Measurements from ENCODE around the gene ZNF48. TPM values are rescaled to one million over a fixed set of nuclear protein-coding genes. Genes with fewer than 3 reads are reported as not detected.
A peak's percentile ranks its signal among the peaks of the same experiment; 100 is the strongest.

The ZNF48 gene
- total and polyA plus RNA-seq, 11 donors: 3.1 to 11.0 (median 5.9) TPM

DNA sequence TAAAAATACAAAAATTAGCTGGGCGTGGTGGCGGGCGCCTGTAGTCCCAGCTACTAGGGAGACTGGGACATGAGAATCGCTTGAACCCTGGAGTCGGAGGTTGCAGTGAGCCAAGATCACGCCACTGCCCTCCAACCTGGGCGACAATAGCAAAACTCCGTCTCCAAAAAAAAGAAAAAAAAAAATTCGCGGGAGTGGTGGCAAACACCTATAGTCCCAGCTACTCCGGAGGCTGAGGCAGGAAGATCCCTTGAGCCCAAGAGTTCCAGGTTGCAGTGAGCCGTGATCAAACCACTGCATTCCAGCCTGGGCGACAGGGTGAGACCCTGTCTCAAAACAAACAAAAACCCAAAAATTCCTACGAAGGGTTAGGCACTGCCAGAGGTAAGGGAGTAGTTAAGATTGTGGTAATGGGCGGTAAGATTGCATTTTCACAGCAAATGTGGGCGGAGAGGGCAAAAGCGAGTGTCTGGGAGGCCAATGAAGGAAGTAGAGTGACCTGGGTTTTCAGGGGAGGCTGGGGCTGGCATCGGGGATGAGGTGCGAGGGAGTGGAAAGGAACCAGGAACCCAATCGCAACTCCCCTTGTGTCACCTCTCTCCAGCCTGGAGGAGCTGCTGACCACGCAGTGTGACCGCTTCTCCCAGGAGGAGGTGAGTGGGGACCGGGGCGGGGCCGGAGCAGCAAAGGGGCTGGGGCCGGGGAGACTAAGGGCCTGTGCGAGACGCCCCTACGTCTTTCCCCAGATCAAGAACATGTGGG lies 18.0 kb upstream of the ZNF48 start:
- Histone ChIP-seq H3K36me3 (no peaks in the 10 kb centered on the region), H3K27ac (peak overlapping the region; percentile 97 to 100 (median 99)), H3K27me3 (no peaks in the 10 kb centered on the region), H3K4me3 (peak overlapping the region; percentile 45 to 82 (median 70)), H3K9me3 (no peaks in the 10 kb centered on the region), H3K4me1 (peaks cover 0 to 34% (median 16%) of the 10 kb centered on the region in 12 donors)
- intact Hi-C loops (cut with DNase I): no loop called here
- WGBS, 4 donors: 46 to 50% (median 48%) methylated on average over 27 to 29 of the region's 29 CpGs
- TF ChIP-seq, protein P1, sequence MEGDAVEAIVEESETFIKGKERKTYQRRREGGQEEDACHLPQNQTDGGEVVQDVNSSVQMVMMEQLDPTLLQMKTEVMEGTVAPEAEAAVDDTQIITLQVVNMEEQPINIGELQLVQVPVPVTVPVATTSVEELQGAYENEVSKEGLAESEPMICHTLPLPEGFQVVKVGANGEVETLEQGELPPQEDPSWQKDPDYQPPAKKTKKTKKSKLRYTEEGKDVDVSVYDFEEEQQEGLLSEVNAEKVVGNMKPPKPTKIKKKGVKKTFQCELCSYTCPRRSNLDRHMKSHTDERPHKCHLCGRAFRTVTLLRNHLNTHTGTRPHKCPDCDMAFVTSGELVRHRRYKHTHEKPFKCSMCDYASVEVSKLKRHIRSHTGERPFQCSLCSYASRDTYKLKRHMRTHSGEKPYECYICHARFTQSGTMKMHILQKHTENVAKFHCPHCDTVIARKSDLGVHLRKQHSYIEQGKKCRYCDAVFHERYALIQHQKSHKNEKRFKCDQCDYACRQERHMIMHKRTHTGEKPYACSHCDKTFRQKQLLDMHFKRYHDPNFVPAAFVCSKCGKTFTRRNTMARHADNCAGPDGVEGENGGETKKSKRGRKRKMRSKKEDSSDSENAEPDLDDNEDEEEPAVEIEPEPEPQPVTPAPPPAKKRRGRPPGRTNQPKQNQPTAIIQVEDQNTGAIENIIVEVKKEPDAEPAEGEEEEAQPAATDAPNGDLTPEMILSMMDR (IDR thresholded peaks at IDR 0.05): no peak
- TF ChIP-seq POLR2A (IDR thresholded peaks at IDR 0.05): no peak
- ATAC-seq: no peak
- peak in 1 of 5 donors; percentile 34 for DNase-seq

DNA sequence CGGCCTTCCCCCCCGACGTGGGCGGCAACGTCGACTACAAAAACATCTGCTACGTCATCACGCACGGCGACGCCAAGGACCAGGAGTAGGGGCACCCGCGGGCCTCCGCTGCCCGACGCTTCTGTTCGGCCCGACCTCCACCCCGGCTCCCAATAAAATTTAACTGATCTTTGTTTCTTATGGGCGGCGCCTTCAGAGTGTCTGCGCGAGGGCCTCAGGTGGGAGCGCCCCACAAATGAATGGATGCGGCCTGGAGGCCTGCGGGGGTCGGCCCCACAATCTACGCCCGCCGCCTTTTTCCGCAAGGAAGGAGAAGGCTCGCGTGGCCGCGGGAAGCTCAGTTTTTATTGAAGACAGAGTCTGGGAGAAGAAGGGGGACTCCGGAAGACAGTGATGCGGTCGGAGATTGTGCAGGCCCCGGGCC lies 17.4 kb upstream of the ZNF48 start:
- Histone ChIP-seq H3K9me3 (no peaks in the 10 kb centered on the region), H3K27me3 (no peaks in the 10 kb centered on the region), H3K27ac (peak overlapping the region; percentile 97 to 100 (median 99)), H3K4me1 (peaks cover 0 to 37% (median 15%) of the 10 kb centered on the region in 12 donors), H3K4me3 (peak overlapping the region; percentile 45 to 82 (median 70)), H3K36me3 (no peaks in the 10 kb centered on the region)
- intact Hi-C loops (cut with DNase I): loop anchor here in 4 of 10 donors (1.0 to 2.0 kb wide), 3 partner anchors 17 to 29 kb away; partner anchors contain the start of genes ZNF48 (in 3 of the 4) and ZNF771 (in 1 of the 4)
- TF ChIP-seq, protein P1 (IDR thresholded peaks at IDR 0.05): no peak
- TF ChIP-seq POLR2A (IDR thresholded peaks at IDR 0.05): peak in 1 of 2 donors; percentile 39
- 0 to 1% (median 0%) methylated on average over 32 to 39 of the region's 39 CpGs for WGBS, 4 donors
- DNase-seq: peak; percentile 93 to 98 (median 96)
- peak; percentile 70 to 78 (median 74) for ATAC-seq

DNA sequence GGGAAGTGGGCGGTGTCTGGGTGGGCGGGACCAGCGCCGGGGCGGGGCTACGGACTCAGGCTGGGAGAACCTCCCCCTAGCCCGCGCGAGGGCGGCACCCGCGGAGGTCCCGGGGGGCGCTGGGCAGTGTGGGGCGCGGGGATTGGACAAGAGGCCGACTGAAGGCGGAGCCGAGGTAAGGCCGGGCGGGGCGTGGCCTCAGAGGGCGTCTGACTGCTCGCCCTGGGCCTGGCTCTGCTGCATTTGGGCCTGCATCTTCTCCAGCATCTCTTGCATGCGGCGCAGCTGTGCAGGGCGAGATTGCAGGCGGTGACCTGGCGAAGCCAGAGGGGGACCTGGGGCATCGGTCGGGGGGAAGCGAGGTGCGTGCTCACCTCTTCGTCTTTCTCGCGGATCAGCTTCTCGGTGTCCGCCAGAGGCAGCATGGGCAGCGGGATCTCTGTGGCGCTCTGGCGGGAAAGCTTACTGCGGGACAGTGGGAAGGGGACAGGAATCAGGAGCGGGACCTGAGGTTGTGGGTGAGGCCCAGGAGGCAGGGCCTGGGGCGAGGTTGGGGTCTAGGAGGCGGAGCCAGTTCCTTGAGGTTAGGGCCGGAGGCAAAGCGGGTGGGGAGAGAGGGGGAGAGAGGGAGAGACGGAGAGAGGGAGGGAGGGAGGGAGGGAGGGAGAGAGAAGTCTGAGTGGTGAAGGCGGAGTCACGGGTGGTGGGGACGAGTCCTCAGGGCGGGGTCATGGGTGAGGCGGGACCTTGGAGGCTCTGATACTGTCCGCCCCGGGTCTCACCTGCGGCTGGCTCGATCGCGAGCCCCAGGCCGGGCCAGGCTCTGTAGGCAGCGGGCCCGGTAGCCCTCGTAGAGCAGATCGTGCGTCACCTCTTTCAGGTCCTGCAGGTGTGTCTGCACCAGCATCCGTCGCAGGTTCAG lies 16.7 kb upstream of the ZNF48 start:
- 0 to 1% (median 1%) methylated on average over 46 to 67 of the region's 67 CpGs for WGBS, 4 donors
- DNase-seq (peak; percentile 99 to 100 (median 99)), ATAC-seq (peak; percentile 96 to 98 (median 98))
- Histone ChIP-seq H3K27ac (peak overlapping the region; percentile 97 to 100 (median 99)), H3K9me3 (no peaks in the 10 kb centered on the region), H3K27me3 (no peaks in the 10 kb centered on the region), H3K36me3 (no peaks in the 10 kb centered on the region), H3K4me3 (peak overlapping the region; percentile 63 to 82 (median 70)), H3K4me1 (peaks cover 0 to 44% (median 15%) of the 10 kb centered on the region in 12 donors)
- intact Hi-C loops (cut with DNase I): loop anchor here in 4 of 10 donors (1.0 to 2.0 kb wide), 3 partner anchors 16 to 28 kb away; partner anchors contain the start of genes ZNF48 (in 3 of the 4) and ZNF771 (in 1 of the 4)
- peak in 1 of 2 donors; percentile 86 for TF ChIP-seq POLR2A (IDR thresholded peaks at IDR 0.05)
- TF ChIP-seq, protein P1 (IDR thresholded peaks at IDR 0.05): peak in 5 of 12 donors; percentile 6 to 39 (median 25)

Measured in heart left ventricle (tissue), 16 donors.